ENCODE results near the gene IQCH.

The IQCH gene

DNA sequence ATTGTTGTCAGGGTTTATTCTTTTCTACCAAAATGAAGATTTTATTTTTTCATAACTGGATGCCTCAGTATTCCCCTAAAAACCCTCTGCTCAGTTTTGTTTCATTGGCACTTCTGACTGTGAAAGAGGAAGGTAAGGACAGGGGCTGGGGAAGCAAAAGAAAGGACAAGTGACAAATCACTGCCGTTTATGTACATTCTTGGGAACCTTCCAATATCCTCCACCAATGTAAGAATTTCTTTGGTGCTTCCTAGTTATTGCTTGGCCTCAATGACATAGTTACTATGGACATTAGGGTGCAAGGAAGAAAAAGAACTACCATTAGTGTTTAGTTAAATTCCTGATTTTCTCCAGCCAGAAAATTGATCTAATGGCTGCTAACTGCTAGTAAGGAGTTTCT lies 135.4 kb downstream of the IQCH start:
- DNase-seq (ENCODE audit: low read depth in 1 of 2, low spot score in 1 of 2), result no peak

DNA sequence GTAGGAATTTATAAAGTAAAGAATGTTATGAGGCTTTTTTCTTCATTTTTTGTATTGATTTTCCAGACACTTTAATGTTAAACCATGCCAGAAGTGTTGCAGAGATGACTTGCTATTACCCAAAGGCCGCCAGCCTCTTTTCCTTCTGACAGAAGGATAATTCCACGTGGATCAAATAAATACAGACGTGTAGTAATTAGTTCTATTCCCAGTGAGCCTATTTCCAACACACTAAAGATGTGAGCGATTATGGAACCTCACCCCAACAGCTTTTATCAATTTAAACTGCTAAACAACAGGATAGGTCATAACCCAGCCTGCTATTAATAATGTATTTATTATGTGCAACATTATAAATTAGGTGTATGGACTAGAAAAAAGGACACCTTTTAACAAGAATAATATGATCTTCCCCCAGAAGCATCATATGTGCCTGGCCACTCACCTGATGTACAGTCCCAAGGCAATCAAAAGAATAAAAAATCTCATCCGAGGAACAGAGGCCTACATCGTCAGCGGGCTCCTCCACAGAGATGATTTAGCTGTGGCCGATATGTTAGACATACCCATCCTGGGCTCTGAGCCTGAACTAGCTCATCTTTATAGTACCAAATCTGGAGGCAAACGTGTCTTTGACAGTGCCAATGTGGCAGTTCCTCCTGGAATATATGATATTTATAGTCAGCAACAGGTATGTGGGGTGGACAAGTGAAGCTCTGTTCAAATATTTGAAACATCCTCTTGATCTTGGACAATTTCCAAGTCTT lies 140.5 kb downstream of the IQCH start:
- no peak for DNase-seq (ENCODE audit: low read depth in 1 of 2, low spot score in 1 of 2)

DNA sequence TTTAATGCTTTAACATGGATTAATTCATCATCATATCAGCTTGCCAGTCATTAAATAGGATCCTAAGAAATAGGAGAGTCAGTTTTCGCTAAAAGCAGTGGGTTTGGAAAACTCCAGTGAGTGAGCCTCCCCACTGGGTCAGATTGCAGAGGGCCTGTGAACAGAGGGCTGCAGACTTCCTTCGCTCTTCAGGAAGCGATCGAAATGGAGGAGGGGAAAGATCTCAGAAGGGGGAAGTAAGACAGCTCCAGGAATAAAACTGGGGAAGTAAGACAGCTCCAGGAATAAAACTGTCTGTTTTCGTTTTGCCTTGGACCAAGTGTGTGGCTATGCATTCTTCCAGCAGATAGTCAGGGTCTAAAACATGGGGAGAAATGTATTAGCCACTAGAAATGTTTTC lies 141.5 kb downstream of the IQCH start:
- no peak for DNase-seq (ENCODE audit: low read depth in 1 of 2, low spot score in 1 of 2)

DNA sequence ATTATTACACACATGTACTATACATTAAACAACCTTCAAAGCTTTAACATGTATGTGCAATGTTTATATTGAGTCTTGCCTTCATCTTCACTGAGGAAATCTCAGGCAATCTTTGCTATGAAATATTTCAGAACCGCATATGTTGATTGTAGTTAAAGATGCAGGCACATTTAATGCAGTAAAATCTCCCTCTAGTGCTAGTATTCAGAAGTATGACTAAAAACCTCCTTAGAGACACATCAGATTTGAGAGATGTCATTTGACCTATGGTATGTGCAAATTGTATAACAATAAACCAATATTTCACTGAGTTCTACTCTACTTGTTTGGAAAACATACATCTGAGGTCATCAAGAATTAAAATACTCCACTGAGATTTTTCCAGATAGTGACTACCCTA lies 142.6 kb downstream of the IQCH start:
- DNase-seq (ENCODE audit: low read depth in 1 of 2, low spot score in 1 of 2), result no peak

DNA sequence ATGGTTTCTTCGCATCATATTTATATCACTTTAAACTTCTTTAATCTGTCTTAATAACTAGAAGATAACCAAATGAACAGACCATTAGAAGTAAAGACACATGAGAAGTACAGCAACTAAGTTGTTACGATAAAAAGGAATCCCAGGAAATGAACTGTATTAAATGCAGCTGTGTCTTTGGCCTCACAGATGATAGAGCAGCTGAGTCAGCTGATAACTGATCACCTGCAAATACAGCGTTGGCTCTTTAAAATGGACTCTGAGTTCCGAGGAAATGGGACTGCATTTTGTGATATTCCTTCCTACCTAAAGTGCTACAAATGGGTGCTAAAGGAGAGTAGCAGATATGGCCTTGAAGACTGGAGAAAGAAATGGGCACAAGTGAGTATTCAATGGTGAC lies 145.3 kb downstream of the IQCH start:
- DNase-seq (ENCODE audit: low read depth in 1 of 2, low spot score in 1 of 2), result no peak

DNA sequence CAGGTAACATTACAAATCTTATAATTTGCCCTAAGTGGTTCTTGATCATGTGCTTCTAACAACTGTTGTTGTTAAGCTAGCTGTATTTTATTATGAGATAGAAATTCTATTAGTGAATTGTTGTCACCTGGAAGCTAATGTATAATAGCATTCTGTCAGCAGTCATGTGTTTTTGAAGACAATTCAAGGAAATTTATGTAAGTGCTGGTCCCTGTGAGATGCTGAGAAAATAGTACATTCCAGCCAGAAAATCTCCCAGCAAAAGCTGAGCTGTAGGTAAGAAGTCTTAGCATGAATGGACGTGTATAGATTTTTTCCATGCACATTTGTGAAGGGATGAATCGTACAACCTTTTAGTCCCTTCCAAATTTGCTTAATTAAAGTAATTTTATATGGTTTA lies 146.3 kb downstream of the IQCH start:
- no peak for DNase-seq (ENCODE audit: low read depth in 1 of 2, low spot score in 1 of 2)

DNA sequence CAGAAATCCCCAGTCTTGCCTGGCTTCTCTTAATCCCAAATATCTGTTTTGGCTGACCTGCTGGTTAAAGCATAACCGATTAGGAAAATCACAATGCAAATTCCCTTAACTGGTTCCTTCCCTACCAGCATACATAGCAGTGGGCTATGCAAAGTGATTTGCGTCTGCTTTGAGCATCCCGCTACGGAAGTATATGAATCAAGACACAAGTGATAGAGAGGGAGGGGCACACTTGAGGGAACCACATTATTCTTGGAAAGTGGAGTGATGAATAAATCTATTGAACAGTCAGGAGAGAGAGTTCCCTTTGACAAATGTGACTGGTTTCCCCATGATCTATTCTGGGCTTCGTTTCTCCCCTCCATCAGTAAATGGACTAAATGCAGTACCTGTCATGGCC lies 146.8 kb downstream of the IQCH start:
- DNase-seq (ENCODE audit: low read depth in 1 of 2, low spot score in 1 of 2), result no peak

DNA sequence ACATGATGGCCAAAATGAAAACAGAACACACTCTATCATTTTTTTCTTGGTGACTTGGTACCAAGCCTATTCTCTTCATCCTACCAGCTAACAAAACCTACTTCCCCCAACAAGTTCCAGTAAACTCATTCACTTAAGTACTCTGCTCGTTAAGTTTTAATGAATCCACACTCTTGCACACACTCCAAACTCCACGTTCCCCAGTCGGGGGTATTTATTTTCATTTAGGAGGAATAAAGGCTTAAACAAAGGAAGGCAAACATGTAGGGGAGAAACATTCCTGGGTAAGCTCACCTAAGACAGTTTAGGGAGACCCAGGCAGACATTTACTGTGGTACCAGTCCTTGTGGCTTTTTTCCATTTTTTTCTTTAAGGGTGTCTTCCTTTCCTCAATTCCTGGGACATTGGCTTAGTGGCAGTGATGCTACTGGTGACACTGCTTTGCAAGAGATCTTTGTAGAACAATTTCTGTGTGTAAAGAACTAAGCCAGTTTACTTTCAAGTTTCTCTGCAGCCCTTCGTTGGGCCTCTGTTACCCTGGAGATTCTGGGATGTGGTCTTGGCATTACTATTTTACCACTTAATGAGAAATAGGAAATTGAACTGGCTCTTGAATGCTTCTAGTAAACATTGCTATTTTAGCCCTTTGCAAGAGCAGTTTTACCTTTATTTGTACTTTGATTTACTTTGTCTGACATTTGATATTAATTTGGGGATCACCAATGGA lies 149.0 kb downstream of the IQCH start:
- DNase-seq (ENCODE audit: low read depth in 1 of 2, low spot score in 1 of 2), result no peak

DNA sequence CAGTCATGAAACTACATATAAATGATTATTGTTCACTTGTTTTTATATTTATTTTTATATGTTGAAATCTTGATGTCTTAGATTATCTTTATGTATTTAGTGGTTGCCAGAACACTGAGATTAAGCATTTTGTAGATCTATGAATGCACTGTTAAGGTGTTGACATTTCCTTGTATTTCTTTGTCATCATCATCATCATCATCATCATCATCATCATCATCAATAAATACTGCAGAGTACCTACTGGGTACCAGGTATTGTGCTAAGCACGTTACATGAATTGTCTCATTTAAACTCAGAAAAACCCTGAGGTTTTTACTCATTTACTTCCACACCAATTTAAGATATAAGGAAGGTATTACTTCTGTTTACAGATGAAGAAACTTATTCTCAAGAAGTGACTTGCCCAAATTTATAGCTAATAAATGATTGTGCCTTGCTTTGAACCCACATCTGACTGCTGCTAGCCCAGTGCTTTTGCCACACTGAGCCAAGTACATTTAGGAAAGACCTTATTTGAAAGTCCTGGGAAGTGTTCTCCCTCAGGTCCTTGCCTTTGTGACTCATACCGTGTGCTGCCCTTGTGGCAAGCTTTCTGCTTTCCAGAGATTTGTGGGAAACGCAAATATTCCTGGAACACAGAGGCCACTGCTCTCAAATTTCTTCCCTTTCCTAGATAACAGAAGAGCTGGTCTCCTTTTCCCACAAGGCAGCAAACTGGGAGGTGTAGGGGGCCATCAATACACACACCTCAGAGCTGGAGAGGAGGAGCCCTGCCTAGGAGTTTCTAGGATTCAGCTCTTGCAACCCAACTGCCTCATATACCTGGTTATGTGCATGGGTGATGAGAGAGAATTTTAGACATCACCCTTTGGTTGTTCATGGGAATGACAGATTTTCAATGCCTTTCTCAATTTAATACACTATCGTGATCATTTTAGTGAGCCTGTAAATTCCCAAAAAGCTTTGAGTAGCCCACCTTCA lies 150.9 kb downstream of the IQCH start:
- no peak for DNase-seq (ENCODE audit: low read depth in 1 of 2, low spot score in 1 of 2)

DNA sequence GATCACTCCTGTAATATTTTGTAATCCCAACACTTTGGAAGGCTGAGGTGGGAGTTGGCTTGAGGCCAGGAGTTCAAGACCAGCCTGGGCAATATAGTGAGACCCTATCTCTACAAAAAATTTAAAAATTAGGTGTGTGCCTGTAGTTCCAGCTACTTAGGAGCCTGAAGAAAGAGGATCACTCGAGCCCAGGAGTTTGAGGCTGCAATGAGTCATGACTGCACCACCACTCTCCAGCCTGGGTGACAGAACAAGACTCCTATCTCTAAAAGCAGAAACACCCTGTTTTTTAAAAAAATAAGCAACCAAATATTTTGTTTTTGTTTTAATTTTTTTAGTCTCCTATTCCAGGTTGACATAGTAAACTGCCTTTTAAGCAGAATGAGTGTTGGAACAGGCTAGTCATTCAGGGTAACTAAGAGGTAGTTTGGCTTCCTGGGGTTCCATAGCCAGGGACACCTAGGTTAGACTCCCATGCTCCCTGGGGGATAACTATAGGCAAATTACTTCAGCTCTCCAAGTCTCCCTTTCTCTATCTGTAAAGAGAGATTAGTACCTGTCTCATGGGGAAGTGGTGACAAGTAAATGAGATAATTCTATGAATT lies 151.8 kb downstream of the IQCH start:
- DNase-seq (ENCODE audit: low read depth in 1 of 2, low spot score in 1 of 2), result no peak

DNA sequence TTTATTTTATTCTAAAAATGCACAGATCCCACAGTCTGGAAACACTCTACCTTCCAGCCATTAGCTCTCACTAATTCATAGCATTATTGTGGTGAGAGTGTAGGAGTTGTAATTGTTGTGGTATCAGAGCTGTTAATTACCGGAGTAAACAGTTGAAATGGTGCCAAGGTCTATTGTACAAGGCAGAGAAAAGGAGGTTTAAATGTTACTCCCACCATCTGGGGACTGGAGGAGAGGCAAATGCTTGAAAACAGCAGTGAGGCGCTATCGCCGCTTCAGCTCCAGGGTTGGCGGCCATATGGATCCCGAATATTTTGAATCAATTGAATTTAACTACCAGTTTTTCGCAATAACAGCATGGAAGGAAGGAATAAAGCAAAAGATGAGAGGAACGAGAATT lies 153.2 kb downstream of the IQCH start:
- DNase-seq (ENCODE audit: low read depth in 1 of 2, low spot score in 1 of 2), result no peak

DNA sequence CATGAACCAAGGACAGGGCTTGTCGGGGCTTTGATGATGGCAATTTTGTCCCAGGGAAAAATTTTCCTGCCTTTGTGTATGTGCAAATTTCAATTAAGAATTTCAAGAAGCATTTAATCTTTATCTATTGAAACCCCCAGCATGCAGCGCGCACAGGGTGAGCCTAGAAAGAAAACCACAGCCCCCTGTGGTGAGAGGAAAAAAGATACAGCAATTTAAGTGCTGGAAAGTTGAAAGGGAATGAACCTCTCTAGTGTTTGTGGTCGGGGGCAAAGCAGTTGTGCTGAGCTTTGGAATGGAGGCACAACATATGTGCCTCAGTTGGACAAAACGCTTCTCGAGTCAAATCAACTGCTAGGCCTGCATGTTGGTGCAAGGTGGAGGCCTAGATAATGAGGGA lies 154.6 kb downstream of the IQCH start:
- DNase-seq (ENCODE audit: low read depth in 1 of 2, low spot score in 1 of 2), result no peak

DNA sequence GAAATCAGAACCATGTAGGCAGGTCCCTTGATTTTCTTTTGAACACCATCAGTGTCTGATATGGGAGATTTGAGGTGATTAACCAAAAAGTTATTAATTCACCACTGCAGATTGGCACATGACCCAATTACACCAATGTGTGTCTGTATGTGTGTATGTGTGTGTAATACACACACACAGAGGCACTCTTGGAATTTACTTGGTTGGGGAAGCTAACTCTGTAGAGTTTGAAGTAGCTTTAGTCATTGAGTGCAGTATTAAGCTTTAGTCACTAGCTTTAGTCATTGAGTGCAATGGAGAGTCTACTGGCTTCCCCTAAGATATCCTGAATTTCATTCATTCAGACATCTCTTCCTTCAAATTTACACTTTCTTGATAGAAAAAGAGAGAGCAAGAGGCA lies 156.9 kb downstream of the IQCH start:
- no peak for DNase-seq (ENCODE audit: low read depth in 1 of 2, low spot score in 1 of 2)

DNA sequence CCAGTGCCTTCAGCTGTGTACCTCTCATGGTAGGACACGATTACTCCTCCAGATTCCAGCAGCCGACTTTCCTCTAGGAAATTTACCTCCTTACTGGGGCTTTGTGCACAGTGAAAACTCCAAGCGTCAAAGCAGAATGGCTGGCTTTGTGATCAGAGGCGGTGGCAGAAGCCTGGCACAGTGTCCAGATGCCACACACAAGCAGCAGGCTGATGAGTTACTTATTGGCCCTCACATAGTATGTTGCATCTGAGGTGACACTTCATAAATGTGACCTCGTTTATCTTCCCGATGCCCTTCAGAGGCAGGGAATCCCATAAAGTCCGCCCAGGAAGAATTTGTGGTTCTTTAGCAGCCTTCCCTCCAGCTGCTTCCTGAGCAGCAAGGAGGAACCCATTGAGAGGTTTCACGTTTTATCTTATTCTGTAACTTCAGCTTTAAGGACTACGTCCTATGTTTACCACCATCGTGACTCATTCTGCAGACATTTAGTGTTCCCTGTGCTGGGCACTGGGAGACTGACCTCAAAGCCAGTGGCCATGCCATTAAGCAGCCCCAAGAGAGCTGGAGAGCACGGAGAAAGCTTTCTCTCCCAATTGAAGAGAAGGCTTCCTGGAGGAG lies 159.3 kb downstream of the IQCH start:
- no peak for DNase-seq (ENCODE audit: low read depth in 1 of 2, low spot score in 1 of 2)

DNA sequence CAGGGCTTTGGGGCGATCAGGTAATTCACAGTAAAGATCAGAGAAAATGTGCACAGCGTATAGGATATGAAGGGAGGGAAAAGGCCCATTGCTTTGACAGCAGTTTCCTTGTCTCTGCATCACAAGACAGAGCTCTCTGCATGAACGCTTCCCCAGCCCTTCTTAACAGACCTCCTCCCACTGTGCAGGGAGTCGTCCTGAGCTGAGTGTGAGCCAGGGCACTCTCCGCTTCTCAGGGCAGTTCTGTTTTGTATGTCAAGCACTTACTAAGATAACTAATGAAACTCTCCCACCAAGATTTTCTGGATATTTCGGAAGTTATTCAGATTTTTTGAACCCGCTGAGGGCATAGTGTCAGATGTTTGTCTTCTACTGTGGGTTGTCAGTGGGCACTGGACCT lies 160.6 kb downstream of the IQCH start:
- DNase-seq (ENCODE audit: low read depth in 1 of 2, low spot score in 1 of 2), result no peak

DNA sequence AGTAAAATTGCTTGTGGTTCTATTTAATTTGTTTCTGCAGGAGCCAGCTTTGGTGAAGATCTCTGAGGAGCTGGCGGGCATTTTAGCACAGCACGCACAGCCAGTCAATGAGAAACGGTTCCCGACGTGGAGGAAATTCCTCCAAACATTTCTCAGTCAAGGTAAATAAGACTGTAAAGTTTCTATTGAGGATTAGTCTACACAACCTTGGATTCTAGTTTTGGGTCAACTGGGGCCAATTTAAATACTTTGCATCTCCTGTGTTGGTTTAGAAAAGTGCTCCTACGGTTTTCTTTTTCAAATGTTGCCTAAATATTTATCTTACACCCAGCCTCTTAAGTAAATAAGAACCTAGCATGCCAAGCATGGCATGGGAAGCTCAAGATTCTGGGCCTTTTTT lies 162.3 kb downstream of the IQCH start:
- no peak for DNase-seq (ENCODE audit: low read depth in 1 of 2, low spot score in 1 of 2)

DNA sequence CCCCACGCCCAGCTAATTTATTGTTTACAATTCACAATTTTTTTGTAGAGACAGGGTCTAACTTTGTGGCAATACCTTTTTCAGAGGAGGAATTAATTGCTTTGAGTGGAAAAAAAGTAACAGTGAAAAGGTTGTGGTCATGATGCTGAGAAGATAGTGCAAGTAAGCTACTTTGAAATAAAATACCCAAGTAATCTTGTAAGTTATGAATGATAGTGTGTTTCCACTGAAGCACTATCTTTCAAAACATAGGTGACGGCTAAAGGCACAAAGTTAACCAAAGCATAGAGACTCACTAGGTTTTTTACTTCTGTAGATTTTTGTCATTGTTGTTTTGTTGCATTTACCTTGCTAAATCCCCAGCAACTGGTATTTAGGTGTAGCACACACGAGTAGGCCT lies 165.1 kb downstream of the IQCH start:
- no peak for DNase-seq (ENCODE audit: low read depth in 1 of 2, low spot score in 1 of 2)

DNA sequence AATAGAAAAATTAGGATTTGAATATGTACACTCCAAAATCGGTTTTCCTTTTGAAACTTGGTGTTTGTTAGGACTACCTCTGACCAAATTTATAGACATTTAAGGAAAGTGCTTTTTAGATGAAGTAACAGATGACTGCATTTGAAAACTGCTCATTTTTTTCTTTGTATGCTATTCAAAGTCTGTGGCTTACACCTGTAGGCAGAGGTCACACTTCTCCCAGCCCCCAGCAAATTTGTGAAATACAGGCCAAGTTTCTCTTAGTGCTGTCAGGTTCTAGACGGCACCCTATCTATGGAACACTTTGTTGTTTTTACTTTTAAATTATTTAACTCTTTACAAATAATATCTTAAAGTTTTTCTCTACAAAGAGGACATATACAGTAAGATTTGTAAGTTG lies 165.6 kb downstream of the IQCH start:
- DNase-seq (ENCODE audit: low read depth in 1 of 2, low spot score in 1 of 2), result no peak

DNA sequence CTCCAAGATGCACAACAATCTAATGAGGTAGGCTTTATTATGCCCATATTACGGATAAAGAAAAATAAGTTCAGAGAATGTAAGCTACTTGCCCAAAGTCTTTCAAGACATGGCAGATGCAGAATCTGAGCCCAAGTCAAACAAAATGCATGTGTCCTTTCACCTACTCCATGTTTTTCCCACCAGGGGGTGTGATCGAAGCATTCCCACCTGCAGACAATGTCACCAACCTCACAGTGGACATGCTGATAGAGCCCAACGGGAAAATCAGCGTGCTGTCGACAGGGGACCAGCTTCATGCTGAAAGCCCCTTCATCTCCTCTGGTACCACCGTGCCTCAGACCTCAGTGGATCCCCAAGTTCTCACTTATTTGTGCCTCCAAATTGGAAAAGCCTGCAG lies 166.5 kb downstream of the IQCH start:
- DNase-seq (ENCODE audit: low read depth in 1 of 2, low spot score in 1 of 2), result no peak

DNA sequence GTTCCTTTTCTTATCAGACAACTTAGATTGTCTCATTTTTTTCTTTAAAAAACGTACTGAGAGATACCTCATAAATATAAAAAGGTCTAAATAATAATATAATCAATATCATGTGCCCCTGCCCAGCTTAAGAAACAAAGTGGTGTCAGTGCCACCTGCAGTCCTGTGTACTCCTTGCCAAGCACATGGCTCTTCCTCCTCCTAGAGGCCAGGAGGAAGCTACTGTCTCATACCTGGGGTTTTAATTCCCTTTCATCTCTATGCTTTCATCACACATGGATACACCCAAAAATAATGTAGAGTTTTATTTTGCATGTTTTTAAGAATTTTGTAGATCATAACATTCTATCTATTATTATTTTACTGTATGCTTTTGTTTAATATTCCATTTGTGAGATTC lies 167.7 kb downstream of the IQCH start:
- DNase-seq (ENCODE audit: low read depth in 1 of 2, low spot score in 1 of 2), result no peak

Measured in stimulated activated CD4-positive, alpha-beta T cell treated with anti-CD3 and anti-CD28 coated beads, Interleukin-15, amount 100 ng/mL, for 1 hour (primary cell).